Hippocampal formation (tissue), 2 donors: ENCODE measurements around the gene RFWD3.

Experiments used
- DNase-seq, 2 donors: peaks; one replicate each; lab custom pipeline; 2025; lab: John Stamatoyannopoulos, UW

Gene RFWD3

GRCh38 chr16:74582970-74583369, 83.7 kb downstream of the RFWD3 start:
- no peak for DNase-seq

- DNase-seq: no peak
Measured at GRCh38 chr16:74580833-74581232, 85.8 kb downstream of the RFWD3 start.

DNA sequence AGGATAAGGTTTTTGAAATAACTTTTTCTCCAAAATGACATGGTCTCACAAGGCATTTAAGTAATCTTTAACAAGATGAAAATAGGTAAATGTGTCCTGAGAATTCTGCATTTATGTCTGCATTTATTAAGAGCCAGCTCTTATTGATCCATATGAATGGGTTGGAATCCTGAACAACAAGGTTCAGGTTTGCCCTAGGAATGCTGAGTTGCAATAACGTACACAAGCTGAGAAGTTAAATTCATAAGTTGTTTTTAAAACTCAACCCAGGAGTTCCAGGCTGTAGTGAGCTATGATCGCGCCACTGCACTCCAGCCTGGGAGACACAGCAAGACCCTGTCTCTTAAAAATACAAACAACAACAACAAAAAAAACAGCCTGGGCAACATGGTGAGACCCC, 87.8 kb downstream of the RFWD3 start:
- DNase-seq: no peak

DNA sequence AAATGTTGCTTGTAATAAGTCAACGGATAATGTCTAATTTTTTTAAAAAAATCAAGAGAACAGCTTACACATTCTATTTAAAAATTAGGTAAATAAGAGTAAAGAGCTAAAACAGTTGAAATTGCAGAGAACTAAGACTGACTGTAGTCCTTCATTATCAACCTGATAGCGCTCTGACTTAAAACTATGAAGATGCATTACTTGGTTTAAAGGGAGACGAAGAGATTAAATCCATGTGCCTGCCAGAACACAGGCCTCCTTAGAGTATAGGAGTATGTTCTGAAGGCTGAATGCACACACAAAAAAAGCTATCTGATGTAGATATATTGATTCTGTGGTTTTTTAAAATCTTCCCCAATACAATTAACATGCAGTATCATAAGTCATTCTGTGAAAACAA, 88.2 kb downstream of the RFWD3 start:
- DNase-seq: no peak

DNA sequence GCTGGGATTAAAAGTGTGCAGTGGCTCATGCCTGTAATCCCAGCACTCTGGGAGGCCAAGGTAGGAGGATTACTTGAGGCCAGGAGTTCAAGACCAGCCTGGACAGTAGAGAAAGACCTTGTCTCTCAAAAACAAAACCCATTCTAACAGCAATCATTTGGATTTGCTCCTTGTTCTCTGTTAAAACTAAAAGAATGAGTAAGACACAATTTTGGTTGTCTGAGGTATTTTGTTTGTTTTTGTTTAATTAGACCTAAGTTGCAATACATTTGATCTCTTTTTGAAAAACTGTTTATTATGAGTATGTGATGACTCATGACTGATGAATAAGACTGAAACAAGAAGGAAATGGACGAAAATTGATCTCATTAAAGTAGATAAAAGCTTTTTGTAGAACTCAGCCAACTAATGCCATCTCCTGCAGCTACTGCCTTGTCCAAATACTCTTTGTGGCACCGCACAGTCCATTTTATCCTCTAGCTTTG, 88.8 kb downstream of the RFWD3 start:
- no peak for DNase-seq

DNA sequence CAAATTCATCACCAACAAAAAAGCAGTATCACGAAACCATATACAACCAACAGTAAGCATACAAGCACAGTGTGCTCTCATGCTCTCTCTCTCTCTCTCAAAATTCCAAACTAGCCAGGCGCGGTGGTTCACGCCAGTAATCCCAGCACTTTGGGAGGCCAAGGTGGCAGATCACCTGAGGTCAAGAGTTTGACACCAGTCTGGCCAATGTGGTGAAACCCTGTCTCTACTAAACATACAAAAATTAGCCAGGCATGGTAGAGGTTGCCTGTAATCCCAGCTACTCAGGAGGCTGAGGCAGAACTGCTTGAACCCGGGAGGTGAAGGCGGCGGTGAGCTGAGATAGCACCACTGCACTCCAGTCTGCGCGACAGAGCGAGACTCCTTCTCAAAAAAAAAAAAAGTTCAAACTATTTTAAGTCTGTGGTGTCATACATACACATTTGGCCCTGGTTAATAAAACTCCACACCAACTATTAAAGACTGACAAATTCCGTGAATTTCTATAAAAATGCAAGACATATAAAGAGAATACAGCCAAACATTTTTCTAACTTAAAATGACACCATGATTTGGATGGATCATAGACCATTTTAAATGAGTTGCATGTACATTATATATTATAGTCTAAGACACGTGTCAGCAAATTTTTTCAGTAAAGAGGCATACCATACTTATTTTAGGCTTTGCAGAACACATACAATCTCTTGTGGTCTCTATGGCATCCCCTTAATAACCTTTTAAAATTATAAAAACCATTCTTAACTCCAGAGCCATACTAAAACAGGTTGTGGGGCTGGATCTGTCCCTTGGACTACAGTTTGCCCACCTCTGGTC, 90.7 kb downstream of the RFWD3 start:
- no peak for DNase-seq

GRCh38 chr16:74575175-74575806, 91.4 kb downstream of the RFWD3 start:
- DNase-seq: no peak

- DNase-seq: no peak
Measured at GRCh38 chr16:74574146-74574545, 92.5 kb downstream of the RFWD3 start.

DNA sequence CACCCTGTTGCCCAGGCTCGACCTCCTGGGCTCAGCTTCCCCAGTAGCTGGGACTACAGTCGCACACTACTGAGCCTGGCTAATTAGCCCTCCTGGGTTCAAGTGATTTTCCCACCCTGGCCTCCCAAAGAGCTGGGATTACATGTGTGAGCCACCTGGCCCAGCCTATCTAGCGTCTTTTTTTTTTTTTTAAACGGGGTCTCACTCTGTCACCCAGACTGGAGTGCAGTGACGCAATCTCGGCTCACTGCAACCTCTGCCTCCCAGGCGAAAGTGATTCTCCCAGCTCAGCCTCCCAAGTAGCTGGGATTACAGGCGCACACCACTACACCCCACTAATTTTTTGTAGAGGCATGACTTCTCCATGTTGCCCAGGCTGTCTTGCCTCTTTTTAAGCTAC, 93.1 kb downstream of the RFWD3 start:
- DNase-seq: no peak
